Body of pancreas (tissue), 4 donors: ENCODE measurements around the gene COA7. TPM values are rescaled to one million over a fixed set of nuclear protein-coding genes. Genes with fewer than 3 reads are reported as not detected.

Experiments used
- ATAC-seq: fragments of 150-250 bp; one replicate; pipeline ENCODE4 v1.9.1; 2016
- DNase-seq, 4 donors: peaks; one replicate each; pipeline ENCODE4 v3.0.0-alpha.2; 2019
- H3K27ac ChIP-seq, 4 donors: fragments of 200-600 bp; sonication (generic); 1 replicate in 3 of 4; 2 replicates in 1 of 4; pipeline versions ENCODE4 v1.5.1 to v1.6.1; 2016 to 2019; ENCODE audit warnings: mild to moderate bottlenecking in 1 of 4, mixed read lengths in 1 of 4, moderate library complexity in 1 of 4
- H3K27me3 ChIP-seq, 2 donors: fragments of 200-600 bp; sonication (generic); one replicate each; pipeline ENCODE4 v1.6.0; 2016; ENCODE audit warnings: mild to moderate bottlenecking in 1 of 2
- H3K36me3 ChIP-seq, 2 donors: fragments of 200-600 bp; sonication (generic); replicated peaks in 1 of 2; 2 replicates each; pipeline ENCODE4 v1.5.1; 2016; ENCODE audit warnings: low read depth in 2 of 2; ENCODE audit not compliant: insufficient read depth in 1 of 2
- H3K4me1 ChIP-seq: fragments of 200-600 bp; sonication (generic); one replicate; pipeline ENCODE4 v1.6.0; 2016
- H3K4me3 ChIP-seq, 2 donors: fragments of 200-600 bp; sonication (generic); 1 replicate in 1 of 2; 2 replicates in 1 of 2; pipeline ENCODE4 v1.5.1; 2016 to 2019
- H3K9me3 ChIP-seq, 3 donors: fragments of 200-600 bp; sonication (generic); 1 replicate in 2 of 3; 2 replicates in 1 of 3; pipeline ENCODE4 v1.5.1; 2016
- CTCF ChIP-seq, 7 experiments: fragments of 450-650 bp in 4 of 7; fragments of 200-600 bp in 3 of 7; sonication (generic) in 3 of 7; IDR thresholded peaks; one replicate each; pipeline ENCODE4 v1.5.1; 2016 to 2019; ENCODE audit warnings: antibody characterized with exemption in 7 of 7
- POLR2A ChIP-seq, 3 donors: fragments of 450-650 bp; IDR thresholded peaks; one replicate each; pipeline ENCODE4 v1.6.1; 2016; ENCODE audit warnings: antibody characterized with exemption in 3 of 3, mild to moderate bottlenecking in 2 of 3
- WGBS, 2 donors: methylation state at CpG; one replicate each; pipeline ENCODE4 v1.1.5; 2017; 5-methylcytosine and 5-hydroxymethylcytosine counted together
- intact Hi-C: fragments of 100-400 bp; cut with DNase I; formaldehyde crosslinking; loops from one replicate; pipeline ENCODE4 v1.15.1; 2023
- small RNA-seq: library from RNA; depleted of rRNA; stranded (forward); fragments of <200 nt; gene quantifications from one replicate; pipeline ENCODE3, GENCODE V24; 2016
- total RNA-seq, 2 donors: library from RNA; depleted of rRNA; stranded (reverse); fragments of >200 nt; gene quantifications; one replicate each; pipeline ENCODE4 v1.1.0, GENCODE V29; 2016

The COA7 gene
- total RNA-seq, 2 donors from 2014 or later: 4.3 to 6.0 TPM

- H3K4me3 ChIP-seq: no peak overlapping the region
- intact Hi-C loops: no loop called here
- no peaks in the 10 kb centered on the region for H3K27me3 ChIP-seq
- no peaks in the 10 kb centered on the region for H3K9me3 ChIP-seq
- no peaks in the 10 kb centered on the region for H3K4me1 ChIP-seq
- no peak for TF ChIP-seq POLR2A (IDR thresholded peaks at IDR 0.05)
- TF ChIP-seq CTCF (IDR thresholded peaks at IDR 0.05): no peak
- H3K27ac ChIP-seq: no peak overlapping the region
- 89 to 93% methylated on average over 6 of the region's 6 CpGs for WGBS, 2 donors
- DNase-seq: no peak
- H3K36me3 ChIP-seq: no peaks in the 10 kb centered on the region
- no peak for ATAC-seq
Observed at GRCh38 chr1:52640697-52641096, 57.5 kb downstream of the COA7 start.

GRCh38 chr1:52637946-52638345 is 60.2 kb downstream of the COA7 start:
- 72 to 74% methylated on average over 4 of the region's 4 CpGs for WGBS, 2 donors
- TF ChIP-seq POLR2A (IDR thresholded peaks at IDR 0.05) (no peak), CTCF (IDR thresholded peaks at IDR 0.05) (no peak)
- ATAC-seq: no peak
- no peak for DNase-seq
- Histone ChIP-seq H3K9me3 (no peaks in the 10 kb centered on the region), H3K4me3 (no peak overlapping the region), H3K36me3 (no peaks in the 10 kb centered on the region), H3K4me1 (peaks cover 4% of the 10 kb centered on the region), H3K27ac (no peak overlapping the region), H3K27me3 (no peaks in the 10 kb centered on the region)
- intact Hi-C loops: no loop called here

- 61 to 81% methylated on average over 11 of the region's 11 CpGs for WGBS, 2 donors
- peaks cover 11% of the 10 kb centered on the region for H3K4me1 ChIP-seq
- intact Hi-C loops: no loop called here
- ATAC-seq: no peak
- peak overlapping the region in 1 of 4 donors; percentile 50 for H3K27ac ChIP-seq
- DNase-seq: peak in 2 of 4 donors; percentile 14 to 44
- H3K9me3 ChIP-seq: no peaks in the 10 kb centered on the region
- no peaks in the 10 kb centered on the region for H3K36me3 ChIP-seq
- H3K4me3 ChIP-seq: no peak overlapping the region
- H3K27me3 ChIP-seq: no peaks in the 10 kb centered on the region
- TF ChIP-seq POLR2A (IDR thresholded peaks at IDR 0.05) (no peak), CTCF (IDR thresholded peaks at IDR 0.05) (no peak)
Observed at GRCh38 chr1:52636721-52637695, 61.1 kb downstream of the COA7 start.

GRCh38 chr1:52635321-52636089 is 62.6 kb downstream of the COA7 start:
- H3K9me3 ChIP-seq: no peaks in the 10 kb centered on the region
- DNase-seq (no peak), ATAC-seq (no peak)
- TF ChIP-seq POLR2A (IDR thresholded peaks at IDR 0.05) (no peak), CTCF (IDR thresholded peaks at IDR 0.05) (no peak)
- peaks cover 11% of the 10 kb centered on the region for H3K4me1 ChIP-seq
- WGBS, 2 donors: 53 to 58% methylated on average over 4 of the region's 4 CpGs
- no peaks in the 10 kb centered on the region for H3K36me3 ChIP-seq
- H3K4me3 ChIP-seq: no peak overlapping the region
- H3K27ac ChIP-seq: no peak overlapping the region
- no peaks in the 10 kb centered on the region for H3K27me3 ChIP-seq
- intact Hi-C loops: no loop called here

Small RNA genes within 50 kb of the gene (small RNA-seq; reads per million reads assigned to genes)
- not detected for gene RN7SL62P

Other genes starting within 250 kb of the COA7 start
- 10 to 100 TPM; 41.8 to 59.3 TPM for gene TUT4, start 145.3 kb downstream of the COA7 start, total RNA-seq
- 10 to 100 TPM in 1 of 2 donors, 1 to 10 TPM in 1; 9.6 to 22.1 TPM for gene GPX7, start 96.0 kb downstream of the COA7 start, total RNA-seq
- not detected for gene SHISAL2A, start 65.2 kb downstream of the COA7 start, total RNA-seq
- 10 to 100 TPM; 16.3 to 16.5 TPM for gene ZYG11B, start 28.1 kb upstream of the COA7 start, total RNA-seq
- gene ZYG11A, start 144.4 kb upstream of the COA7 start, total RNA-seq: not detected
- gene ECHDC2, start 223.4 kb upstream of the COA7 start, total RNA-seq: 100 to 1,000 TPM; 143 to 189 TPM
- 10 to 100 TPM; 87.4 to 90.3 TPM for gene SCP2, start 228.9 kb upstream of the COA7 start, total RNA-seq